ENCODE results near the gene TBC1D22A. TPM values are rescaled to one million over a fixed set of nuclear protein-coding genes. Genes with fewer than 3 reads are reported as not detected.

The TBC1D22A gene
- polyA plus RNA-seq, 1 experiment: 19.8 TPM

DNA sequence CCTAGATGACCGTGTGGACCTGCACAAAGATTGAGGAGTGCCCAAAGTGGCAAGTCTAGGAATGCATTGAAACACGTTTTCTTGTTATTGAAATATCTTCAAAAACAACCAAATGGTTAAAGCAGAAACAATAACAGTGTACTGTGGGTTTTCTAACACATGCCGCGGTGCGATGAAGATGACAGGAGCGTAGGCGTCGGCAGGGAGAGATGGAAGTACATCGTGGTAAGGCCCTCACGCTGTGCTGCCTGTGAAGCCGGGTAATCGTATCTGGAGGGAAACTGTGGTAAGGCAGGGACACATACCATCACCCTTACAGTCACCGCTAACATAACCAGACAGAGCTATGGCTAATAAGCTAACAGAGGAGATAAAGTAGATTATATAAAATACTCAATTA, 261.4 kb downstream of the TBC1D22A start:
- CTCF ChIA-PET: no interaction called here
- POLR2A ChIA-PET: no interaction called here
- Histone ChIP-seq H3K4me3 (ENCODE audit: low read depth, low read length) (no peak overlapping the region), H3K27me3 (ENCODE audit: control insufficient read depth, insufficient read depth, low read length) (no peaks in the 10 kb centered on the region), H3K9me3 (ENCODE audit: control insufficient read depth, insufficient read depth, low read length) (no peaks in the 10 kb centered on the region), H3K27ac (ENCODE audit: low read depth, low read length) (no peak overlapping the region)
- no peak for TF ChIP-seq CTCF (IDR thresholded peaks at IDR 0.05; ENCODE audit: low read depth, low read length)
- no peak for DNase-seq (ENCODE audit: low read depth, low spot score)

DNA sequence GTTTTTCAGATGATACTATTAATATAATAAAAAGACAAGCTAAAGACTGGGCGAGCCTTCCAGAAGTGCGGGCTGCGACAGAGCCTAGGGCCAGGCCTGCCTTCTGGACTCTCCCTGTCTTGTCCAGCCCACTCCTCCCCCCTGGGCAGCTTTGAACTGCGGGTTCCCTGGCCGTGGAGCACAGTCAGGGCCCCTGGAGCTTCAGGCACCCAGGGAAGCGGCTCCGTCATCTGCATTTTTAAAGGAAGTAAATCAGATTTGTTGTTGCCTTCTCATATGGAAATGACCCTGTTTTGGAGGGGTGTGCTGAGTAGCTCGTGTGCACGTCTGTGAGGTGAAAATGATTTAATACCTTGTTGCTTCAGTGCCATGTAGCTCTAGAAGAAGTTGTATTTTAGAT, 265.3 kb downstream of the TBC1D22A start:
- TF ChIP-seq CTCF (IDR thresholded peaks at IDR 0.05; ENCODE audit: low read depth, low read length): no peak
- H3K27me3 ChIP-seq (ENCODE audit: control insufficient read depth, insufficient read depth, low read length): no peaks in the 10 kb centered on the region
- no peak for DNase-seq (ENCODE audit: low read depth, low spot score)
- no peaks in the 10 kb centered on the region; the same call in 1 of the 2 replicates for H3K9me3 ChIP-seq (ENCODE audit: control insufficient read depth, insufficient read depth, low read length)
- H3K4me3 ChIP-seq (ENCODE audit: low read depth, low read length): no peak overlapping the region
- CTCF ChIA-PET: no interaction called here
- POLR2A ChIA-PET: no interaction called here
- no peak overlapping the region for H3K27ac ChIP-seq (ENCODE audit: low read depth, low read length)

- POLR2A ChIA-PET: no interaction called here
Measured at GRCh38 chr22:47029244-47030074, 267.0 kb downstream of the TBC1D22A start.

GRCh38 chr22:47030143-47030661, 267.8 kb downstream of the TBC1D22A start:
- CTCF ChIA-PET: no interaction called here
- no peak overlapping the region for H3K27ac ChIP-seq (ENCODE audit: low read depth, low read length)
- DNase-seq (ENCODE audit: low read depth, low spot score): no peak

More at GRCh38 chr22:47029244-47030074, 267.0 kb downstream of the TBC1D22A start:
- H3K27ac ChIP-seq (ENCODE audit: low read depth, low read length): no peak overlapping the region
- DNase-seq (ENCODE audit: low read depth, low spot score): no peak
- H3K27me3 ChIP-seq (ENCODE audit: control insufficient read depth, insufficient read depth, low read length): no peaks in the 10 kb centered on the region
- H3K4me3 ChIP-seq (ENCODE audit: low read depth, low read length): no peak overlapping the region
- CTCF ChIA-PET: no interaction called here
- no peaks in the 10 kb centered on the region; the same call in 1 of the 2 replicates for H3K9me3 ChIP-seq (ENCODE audit: control insufficient read depth, insufficient read depth, low read length)
- TF ChIP-seq CTCF (IDR thresholded peaks at IDR 0.05; ENCODE audit: low read depth, low read length): no peak

More at GRCh38 chr22:47030143-47030661, 267.8 kb downstream of the TBC1D22A start:
- H3K27me3 ChIP-seq (ENCODE audit: control insufficient read depth, insufficient read depth, low read length): no peaks in the 10 kb centered on the region
- no peak for TF ChIP-seq CTCF (IDR thresholded peaks at IDR 0.05; ENCODE audit: low read depth, low read length)
- H3K9me3 ChIP-seq (ENCODE audit: control insufficient read depth, insufficient read depth, low read length): no peaks in the 10 kb centered on the region; the same call in 1 of the 2 replicates
- H3K4me3 ChIP-seq (ENCODE audit: low read depth, low read length): no peak overlapping the region
- POLR2A ChIA-PET: no interaction called here

Data from AG04450 (cell line).